Chondrocyte (in vitro differentiated cells): Measurements from ENCODE around the gene CCL2. TPM values are rescaled to one million over a fixed set of nuclear protein-coding genes. Genes with fewer than 3 reads are reported as not detected.

ENCODE experiments used
- DNase-seq: peaks from one replicate; pipeline ENCODE4 v3.0.0; 2021; ENCODE audit warnings: mixed read lengths, low spot score
- H3K27ac Mint-ChIP-seq: one replicate; pipeline ENCODE4 v1.8.0; 2021; ENCODE audit warnings: mild to moderate bottlenecking, moderate library complexity, mixed read lengths; ENCODE audit not compliant: unreplicated experiment
- H3K27me3 Mint-ChIP-seq: 2 replicates; pipeline ENCODE4 v1.8.0; 2021; ENCODE audit warnings: low read depth, mixed read lengths
- H3K36me3 Mint-ChIP-seq: 2 replicates; pipeline ENCODE4 v1.8.0; 2021; ENCODE audit warnings: low read depth, mixed read lengths
- H3K4me1 Mint-ChIP-seq: 2 replicates; pipeline ENCODE4 v1.8.0; 2021; ENCODE audit warnings: low read depth, mild to moderate bottlenecking, mixed read lengths
- H3K4me3 Mint-ChIP-seq: one replicate; pipeline ENCODE4 v1.8.0; 2021; ENCODE audit warnings: mild to moderate bottlenecking, moderate library complexity, mixed read lengths; ENCODE audit not compliant: unreplicated experiment
- H3K9me3 Mint-ChIP-seq: 2 replicates; pipeline ENCODE4 v1.8.0; 2021; ENCODE audit warnings: low read depth, mixed read lengths
- CTCF ChIP-seq: fragments of 200-600 bp; sonication (generic); IDR thresholded peaks from 2 replicates; pipeline ENCODE4 v1.5.0; 2021; ENCODE audit warnings: antibody characterized with exemption, mild to moderate bottlenecking, moderate library complexity
- total RNA-seq: library from RNA; stranded (reverse); gene quantifications from 3 replicates; pipeline ENCODE4 v1.2.1, GENCODE V29; 2021

The CCL2 gene
- total RNA-seq, 1 donor from 2014 or later = 36.6 TPM

DNA sequence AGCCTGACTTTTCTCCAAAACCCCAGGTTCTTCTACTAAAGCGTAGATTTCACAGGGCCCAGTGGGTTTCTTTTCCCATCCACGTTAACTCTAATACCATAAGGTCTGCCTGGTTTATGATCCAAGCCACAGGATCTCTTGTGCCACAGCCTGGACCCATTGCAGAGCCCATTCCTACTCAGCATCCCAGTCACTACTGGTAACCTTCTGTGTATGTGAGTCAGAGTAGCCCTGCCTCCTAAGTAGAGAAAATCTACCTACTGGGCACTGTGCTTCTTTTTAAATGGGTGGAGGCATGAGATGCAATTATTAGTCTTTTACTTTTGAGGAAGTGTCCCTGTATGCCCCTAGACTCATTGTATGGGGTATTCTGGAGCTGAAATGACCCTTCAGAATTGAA, 43.9 kb downstream of the CCL2 start:
- H3K4me1 Mint-ChIP-seq = peaks cover 33% of the 10 kb centered on the region
- H3K4me3 Mint-ChIP-seq = no peak overlapping the region
- no peak for TF ChIP-seq CTCF
- no peak overlapping the region for H3K27ac Mint-ChIP-seq
- H3K36me3 Mint-ChIP-seq = no peaks in the 10 kb centered on the region
- H3K27me3 Mint-ChIP-seq = no peaks in the 10 kb centered on the region
- no peaks in the 10 kb centered on the region for H3K9me3 Mint-ChIP-seq
- no peak for DNase-seq

GRCh38 chr17:34299956-34300577, 45.0 kb downstream of the CCL2 start:
- no peak for DNase-seq
- Mint-ChIP-seq H3K27ac (peak overlapping the region; percentile 42), H3K36me3 (no peaks in the 10 kb centered on the region), H3K27me3 (no peaks in the 10 kb centered on the region), H3K9me3 (no peaks in the 10 kb centered on the region), H3K4me1 (peaks cover 33% of the 10 kb centered on the region), H3K4me3 (no peak overlapping the region)
- no peak for TF ChIP-seq CTCF

GRCh38 chr17:34300652-34301370, 45.7 kb downstream of the CCL2 start:
- H3K4me3 Mint-ChIP-seq = no peak overlapping the region
- no peak for TF ChIP-seq CTCF
- no peak for DNase-seq
- no peaks in the 10 kb centered on the region for H3K9me3 Mint-ChIP-seq
- H3K27ac Mint-ChIP-seq = peak overlapping the region; percentile 42
- H3K27me3 Mint-ChIP-seq = no peaks in the 10 kb centered on the region
- no peaks in the 10 kb centered on the region for H3K36me3 Mint-ChIP-seq
- peaks cover 33% of the 10 kb centered on the region for H3K4me1 Mint-ChIP-seq

DNA sequence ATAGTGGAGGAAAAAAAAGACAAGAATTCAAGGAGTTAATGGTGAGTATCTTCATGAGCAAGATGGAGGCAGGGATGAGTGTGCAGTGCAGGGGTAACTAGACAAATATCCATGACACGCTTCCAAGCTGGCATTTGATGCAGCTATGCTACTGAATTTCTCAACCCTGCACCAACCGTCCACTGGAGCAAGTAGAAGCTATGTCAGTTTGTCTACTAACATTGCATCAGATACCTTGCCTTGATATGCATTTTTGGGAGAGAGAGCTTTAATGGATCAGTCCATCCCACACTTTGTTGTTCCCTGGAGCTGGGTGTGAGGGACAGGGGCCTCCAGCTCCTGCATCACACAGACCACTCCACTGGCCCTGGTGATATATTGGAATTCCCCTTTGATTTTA, 46.9 kb downstream of the CCL2 start:
- Mint-ChIP-seq H3K4me3 (no peak overlapping the region), H3K27me3 (no peaks in the 10 kb centered on the region), H3K36me3 (no peaks in the 10 kb centered on the region), H3K4me1 (peaks cover 38% of the 10 kb centered on the region), H3K9me3 (no peaks in the 10 kb centered on the region), H3K27ac (no peak overlapping the region)
- DNase-seq = no peak
- no peak for TF ChIP-seq CTCF

GRCh38 chr17:34302636-34303035, 47.6 kb downstream of the CCL2 start:
- Mint-ChIP-seq H3K9me3 (no peaks in the 10 kb centered on the region), H3K4me3 (no peak overlapping the region), H3K27ac (no peak overlapping the region), H3K36me3 (no peaks in the 10 kb centered on the region), H3K27me3 (no peaks in the 10 kb centered on the region), H3K4me1 (peaks cover 39% of the 10 kb centered on the region)
- DNase-seq = no peak
- TF ChIP-seq CTCF = no peak
